Kidney (tissue), 14 donors: ENCODE results near the gene TSPYL1. TPM values are rescaled to one million over a fixed set of nuclear protein-coding genes. Genes with fewer than 3 reads are reported as not detected.
A peak's percentile ranks its signal among the peaks of the same experiment; 100 is the strongest.

Experiments
- DNase-seq, 5 donors: peaks; one replicate each; pipeline ENCODE4 v3.0.0-alpha.2; 2013 to 2020
- FAIRE-seq: peaks from 2 replicates; lab custom pipeline; 2012; peaks lifted over from hg19 to GRCh38; lab: Jason Lieb, UNC
- H3K27ac ChIP-seq, 2 donors: one replicate each; pipeline ENCODE4 v1.7.0; 2013; ENCODE audit warnings: low read depth in 2 of 2, low read length in 2 of 2, inconsistent platforms in 1 of 2
- H3K27me3 ChIP-seq: one replicate; pipeline ENCODE4 v1.7.1; 2013; ENCODE audit warnings: low read length, inconsistent platforms; ENCODE audit not compliant: control insufficient read depth, insufficient read depth
- H3K36me3 ChIP-seq, 3 donors: one replicate each; pipeline versions ENCODE4 v1.7.0 to v1.7.1; 2013; ENCODE audit warnings: low read length in 3 of 3, control low read depth in 1 of 3, inconsistent platforms in 1 of 3; ENCODE audit not compliant: insufficient read depth in 3 of 3, control insufficient read depth in 2 of 3
- H3K4me1 ChIP-seq, 3 donors: one replicate each; pipeline versions ENCODE4 v1.7.0 to v1.7.1; 2013; ENCODE audit warnings: low read length in 3 of 3, inconsistent platforms in 1 of 3, low read depth in 1 of 3; ENCODE audit not compliant: control insufficient read depth in 2 of 3, insufficient read depth in 2 of 3
- H3K4me3 ChIP-seq, 3 donors: one replicate each; pipeline versions ENCODE4 v1.7.0 to v1.8.1; 2013; ENCODE audit warnings: low read length in 3 of 3, control low read depth in 1 of 3, inconsistent platforms in 1 of 3
- H3K9ac ChIP-seq, 3 donors: one replicate each; pipeline versions ENCODE4 v1.7.0 to v1.7.1; 2013; ENCODE audit warnings: low read length in 3 of 3, control low read depth in 1 of 3, inconsistent platforms in 1 of 3
- H3K9me3 ChIP-seq, 3 donors: one replicate each; pipeline versions ENCODE4 v1.7.0 to v1.7.1; 2013; ENCODE audit warnings: low read length in 3 of 3, control low read depth in 1 of 3, inconsistent platforms in 1 of 3; ENCODE audit not compliant: control insufficient read depth in 2 of 3, insufficient read depth in 1 of 3
- intact Hi-C: fragments of 100-400 bp; cut with DNase I; formaldehyde crosslinking; loops from one replicate; pipeline ENCODE4 v1.11.1; 2022
- polyA plus RNA-seq: library from polyadenylated mRNA; stranded (reverse); fragments of 350-450 nt; fragmentation: Illumina TruSeq; extraction: RNeasy Lipid Tissue Mini Kit (QIAGEN cat#74804); gene quantifications from one replicate; pipeline ENCODE4 v1.2.3, GENCODE V29; 2014; ENCODE audit warnings: low read depth, low replicate concordance; ENCODE audit not compliant: insufficient read depth
- total RNA-seq: library from RNA; stranded (reverse); fragmentation: NEBNext Ultra II Directional; extraction: Animal tissue kit (Norgen Biotek cat#: 25700); gene quantifications from one replicate; pipeline ENCODE4 v1.2.1, GENCODE V29; 2021
- TF ChIP-seq, protein P1 (sequence below): IDR thresholded peaks from 3 replicates; pipeline ENCODE4 v1.5.1; 2012; ENCODE audit warnings: mild to moderate bottlenecking, moderate library complexity, borderline replicate concordance; ENCODE audit not compliant: insufficient read depth; ENCODE audit errors: extremely low read depth
- donor health status: control.
- donor health status: control.
- donor health status: control.
- donor health status: control.
- donor health status: control.
- donor health status: DM: yes; HTN: yes; CAD: no.
- donor health status: Normal renal cell carcinoma (clear cell type).

TSPYL1 gene
- total and polyA plus RNA-seq, 2 donors from 2014 or later, result 68.7 to 112 TPM

DNA sequence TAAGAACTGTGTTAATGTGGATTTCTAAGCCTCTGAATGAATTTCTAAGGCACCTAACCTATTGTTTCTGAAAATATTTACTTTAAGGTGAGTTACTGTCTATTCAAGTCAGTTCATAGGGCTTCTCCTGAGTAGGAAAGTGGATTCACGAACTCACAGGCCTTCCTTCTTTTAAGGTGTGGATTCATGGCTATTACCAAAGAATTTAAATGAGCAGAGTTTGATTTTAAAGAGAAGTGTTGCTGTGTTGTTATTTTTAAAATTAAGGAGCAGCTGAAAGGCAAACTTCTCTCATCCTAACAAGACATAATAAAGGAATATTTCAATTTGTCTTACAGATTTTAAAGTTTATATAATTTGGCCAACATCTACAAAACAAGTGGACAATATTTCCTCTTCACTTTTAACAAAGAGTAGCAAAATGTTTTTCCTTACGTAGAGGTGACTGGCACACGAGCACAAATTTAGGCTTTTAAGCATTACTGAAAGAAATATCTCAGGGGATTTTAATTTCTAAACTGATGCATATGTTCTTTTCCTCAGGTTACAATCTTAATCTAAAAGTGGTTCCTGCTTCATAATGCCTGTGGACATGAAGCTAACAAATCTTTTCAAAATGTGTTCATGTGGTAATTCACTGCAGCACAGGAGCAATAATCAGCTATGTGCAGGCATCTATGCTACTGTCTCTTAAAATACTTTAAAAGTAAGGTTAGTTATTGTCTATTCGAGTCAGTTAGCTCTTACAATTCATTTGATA lies 25.3 kb downstream of the TSPYL1 start:
- intact Hi-C loops, result no loop called here
- FAIRE-seq, result no peak
- H3K27ac ChIP-seq, result peak overlapping the region; percentile 75 to 89

DNA sequence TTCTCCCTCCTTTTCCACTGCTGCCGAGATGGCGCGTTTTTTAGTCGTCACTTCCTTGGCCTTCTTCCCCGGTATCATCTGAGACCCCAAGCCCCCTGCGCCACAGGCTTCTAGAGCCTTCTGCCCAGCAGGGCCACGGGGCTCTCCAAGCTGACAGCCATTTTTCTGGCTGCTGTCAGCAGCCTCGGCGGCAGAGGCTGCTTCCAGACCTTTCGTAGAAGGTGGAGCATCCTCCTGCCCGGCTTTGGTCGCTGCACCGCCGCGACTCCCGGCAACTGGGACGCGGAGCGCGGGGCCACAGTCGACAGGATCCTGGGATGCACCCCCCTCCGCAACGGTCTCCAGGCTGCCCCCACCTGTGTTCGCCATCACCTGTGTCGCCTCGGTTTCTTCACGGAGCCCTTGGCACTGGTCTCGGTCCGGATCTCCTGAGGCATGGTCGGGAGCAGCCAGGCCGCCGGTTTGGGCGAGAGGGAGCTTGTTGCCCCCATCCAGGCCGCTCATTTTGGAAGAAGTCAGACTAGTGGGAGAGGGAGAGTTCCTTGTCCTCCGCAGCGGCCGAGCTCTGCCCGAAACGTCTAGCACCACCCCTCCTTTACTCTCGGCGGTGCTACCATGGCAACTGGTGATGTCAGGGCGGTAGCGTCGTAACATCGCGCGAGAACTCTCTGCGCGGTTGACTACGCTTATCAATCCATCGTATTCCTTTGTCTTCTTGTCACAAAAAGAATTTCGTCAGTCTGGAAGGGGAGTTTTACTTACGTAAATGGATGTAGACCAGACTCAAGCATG lies 26.0 kb downstream of the TSPYL1 start, which contains the start of gene TSPYL4:
Gene TSPYL4 (minus strand): TSS at position 571 of the 792 bp plus-strand sequence. CDS start 67 bp downstream, at position 504.
- H3K9ac ChIP-seq, result peak within 1 kb of the TSS; percentile 71 to 84 (median 78)
- peak within 1 kb of the TSS; percentile 65 to 92 (median 85) for H3K4me3 ChIP-seq
- peaks cover 0 to 29% (median 29%) of the 10 kb centered on the region in 3 donors for H3K4me1 ChIP-seq
- DNase-seq, result peak; percentile 97 to 99 (median 98)
- TF ChIP-seq, protein P1, sequence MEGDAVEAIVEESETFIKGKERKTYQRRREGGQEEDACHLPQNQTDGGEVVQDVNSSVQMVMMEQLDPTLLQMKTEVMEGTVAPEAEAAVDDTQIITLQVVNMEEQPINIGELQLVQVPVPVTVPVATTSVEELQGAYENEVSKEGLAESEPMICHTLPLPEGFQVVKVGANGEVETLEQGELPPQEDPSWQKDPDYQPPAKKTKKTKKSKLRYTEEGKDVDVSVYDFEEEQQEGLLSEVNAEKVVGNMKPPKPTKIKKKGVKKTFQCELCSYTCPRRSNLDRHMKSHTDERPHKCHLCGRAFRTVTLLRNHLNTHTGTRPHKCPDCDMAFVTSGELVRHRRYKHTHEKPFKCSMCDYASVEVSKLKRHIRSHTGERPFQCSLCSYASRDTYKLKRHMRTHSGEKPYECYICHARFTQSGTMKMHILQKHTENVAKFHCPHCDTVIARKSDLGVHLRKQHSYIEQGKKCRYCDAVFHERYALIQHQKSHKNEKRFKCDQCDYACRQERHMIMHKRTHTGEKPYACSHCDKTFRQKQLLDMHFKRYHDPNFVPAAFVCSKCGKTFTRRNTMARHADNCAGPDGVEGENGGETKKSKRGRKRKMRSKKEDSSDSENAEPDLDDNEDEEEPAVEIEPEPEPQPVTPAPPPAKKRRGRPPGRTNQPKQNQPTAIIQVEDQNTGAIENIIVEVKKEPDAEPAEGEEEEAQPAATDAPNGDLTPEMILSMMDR, result no peak
- H3K36me3 ChIP-seq, result no peaks in the 10 kb centered on the region
- H3K27me3 ChIP-seq, result no peaks in the 10 kb centered on the region
- peak; percentile 32 for FAIRE-seq
- intact Hi-C loops, result no loop called here
- peak within 1 kb of the TSS; percentile 75 to 89 for H3K27ac ChIP-seq
- no peaks in the 10 kb centered on the region for H3K9me3 ChIP-seq

More for the DNA sequence above, 25.3 kb downstream of the TSPYL1 start:
- Histone ChIP-seq H3K9me3 (no peaks in the 10 kb centered on the region), H3K9ac (peak overlapping the region; percentile 71 to 84 (median 78)), H3K36me3 (peaks cover 0 to 2% (median 0%) of the 10 kb centered on the region in 3 donors), H3K4me3 (peak overlapping the region; percentile 65 to 92 (median 85)), H3K4me1 (peaks cover 0 to 29% (median 29%) of the 10 kb centered on the region in 3 donors), H3K27me3 (no peaks in the 10 kb centered on the region)
- DNase-seq, result peak in 2 of 5 donors; percentile 28 to 56
- TF ChIP-seq, protein P1, result no peak

DNA sequence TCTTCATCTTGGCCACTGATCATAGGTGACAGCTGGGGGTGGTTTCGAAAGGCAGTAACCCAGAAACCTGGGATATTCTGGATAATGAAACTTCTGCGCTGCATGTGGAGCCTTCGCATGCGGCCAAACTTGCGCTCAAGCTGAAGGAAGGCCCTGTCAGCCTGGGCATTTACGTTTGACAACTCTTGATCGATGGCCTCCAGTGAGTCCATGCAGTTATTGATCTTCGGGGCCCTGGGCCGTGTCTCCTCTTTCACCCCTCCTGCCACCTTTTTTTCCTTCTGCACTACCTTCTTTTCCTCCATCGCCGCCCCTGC lies 26.6 kb downstream of the TSPYL1 start:
- TF ChIP-seq, protein P1, result no peak
- intact Hi-C loops, result no loop called here
- Histone ChIP-seq H3K4me3 (peak overlapping the region; percentile 65 to 92 (median 85)), H3K27ac (peak overlapping the region; percentile 75 to 89), H3K27me3 (no peaks in the 10 kb centered on the region), H3K9me3 (no peaks in the 10 kb centered on the region), H3K9ac (peak overlapping the region; percentile 30 to 84 (median 78)), H3K36me3 (no peaks in the 10 kb centered on the region), H3K4me1 (peaks cover 0 to 31% (median 31%) of the 10 kb centered on the region in 3 donors)
- no peak for FAIRE-seq
- peak in 1 of 5 donors; percentile 20 for DNase-seq
